Natural killer cell (primary cell): ENCODE data around the gene MIS12. TPM values are rescaled to one million over a fixed set of nuclear protein-coding genes. Genes with fewer than 3 reads are reported as not detected.

Source experiments
- ATAC-seq, 3 donors: fragments of 150-1000 bp in 2 of 3; fragments of 200-7000 bp in 1 of 3; cut with Tn5 transposase; 1 replicate in 1 of 3; 2 replicates in 2 of 3; pipeline ENCODE4 v1.10.0; 2021; ENCODE audit warnings: mild to moderate bottlenecking in 2 of 3, moderate library complexity in 2 of 3
- DNase-seq, 2 donors: peaks; one replicate each; pipeline versions ENCODE4 v3.0.0 to v3.0.0-alpha.2; 2013 to 2021; ENCODE audit warnings: mixed read lengths in 1 of 2
- H3K27ac ChIP-seq: one replicate; pipeline ENCODE4 v1.5.1; 2013; ENCODE audit warnings: mild to moderate bottlenecking, low read length
- H3K27me3 ChIP-seq: one replicate; pipeline ENCODE4 v1.6.1; 2013; ENCODE audit warnings: low read length; ENCODE audit not compliant: control insufficient read depth, insufficient read depth
- H3K36me3 ChIP-seq: one replicate; pipeline ENCODE4 v1.6.1; 2013; ENCODE audit warnings: low read length; ENCODE audit not compliant: control insufficient read depth, insufficient read depth
- H3K4me1 ChIP-seq: one replicate; pipeline ENCODE4 v1.6.1; 2013; ENCODE audit warnings: low read length; ENCODE audit not compliant: control insufficient read depth, insufficient read depth
- H3K4me3 ChIP-seq: one replicate; pipeline ENCODE4 v1.5.1; 2013; ENCODE audit warnings: low read length
- H3K9me3 ChIP-seq: one replicate; pipeline ENCODE4 v1.6.1; 2013; ENCODE audit warnings: low read length; ENCODE audit not compliant: control insufficient read depth, insufficient read depth
- H3K27ac Mint-ChIP-seq, 2 donors: one replicate each; pipeline ENCODE4 v1.8.0; 2022; ENCODE audit warnings: mild to moderate bottlenecking in 2 of 2, mixed read lengths in 2 of 2, moderate library complexity in 1 of 2
- H3K27me3 Mint-ChIP-seq, 2 donors: one replicate each; pipeline ENCODE4 v1.8.0; 2022; ENCODE audit warnings: low read depth in 2 of 2, mixed read lengths in 2 of 2
- H3K36me3 Mint-ChIP-seq: one replicate; pipeline ENCODE4 v1.8.0; 2022; ENCODE audit warnings: mixed read lengths
- H3K4me1 Mint-ChIP-seq, 2 donors: one replicate each; pipeline ENCODE4 v1.8.0; 2022; ENCODE audit warnings: mixed read lengths in 2 of 2
- H3K4me3 Mint-ChIP-seq: one replicate; pipeline ENCODE4 v1.8.0; 2022; ENCODE audit warnings: mild to moderate bottlenecking, moderate library complexity, mixed read lengths
- H3K9me3 Mint-ChIP-seq, 2 donors: one replicate each; pipeline ENCODE4 v1.8.0; 2022; ENCODE audit warnings: mixed read lengths in 2 of 2
- CTCF ChIP-seq: fragments of 200-600 bp; IDR thresholded peaks from one replicate; pipeline ENCODE4 v1.8.0; 2022; ENCODE audit warnings: antibody characterized with exemption
- WGBS: methylation state at CpG from one replicate; pipeline ENCODE4 v1.1.7; 2013; ENCODE audit warnings: missing lambda C conversion rate; ENCODE audit not compliant: insufficient coverage; 5-methylcytosine and 5-hydroxymethylcytosine counted together
- intact Hi-C: fragments of 100-400 bp; cut with micrococcal nuclease; formaldehyde crosslinking; loops from one replicate; pipeline ENCODE4 v1.14.2; 2022
- total RNA-seq, 4 donors: library from RNA; stranded (reverse); fragments of 120-200 nt in 1 of 4; gene quantifications; one replicate each; pipeline versions ENCODE4 v1.2.3 to v1.2.4, GENCODE V29; 2013 to 2022

MIS12 gene
- total RNA-seq, 3 donors from 2014 or later (not counting 1 experiment from before 2014, with no cell fraction given), result 26.8 to 35.3 (median 29.3) TPM

DNA sequence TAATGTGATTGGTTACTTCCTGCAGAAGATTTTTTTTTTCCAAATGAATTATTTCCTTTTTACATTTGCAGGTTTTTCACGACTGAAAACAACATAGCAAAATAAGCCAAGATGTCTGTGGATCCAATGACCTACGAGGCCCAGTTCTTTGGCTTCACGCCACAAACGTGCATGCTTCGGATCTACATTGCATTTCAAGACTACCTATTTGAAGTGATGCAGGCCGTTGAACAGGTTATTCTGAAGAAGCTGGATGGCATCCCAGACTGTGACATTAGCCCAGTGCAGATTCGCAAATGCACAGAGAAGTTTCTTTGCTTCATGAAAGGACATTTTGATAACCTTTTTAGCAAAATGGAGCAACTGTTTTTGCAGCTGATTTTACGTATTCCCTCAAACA lies 2.4 kb downstream of the MIS12 start:
- Histone ChIP-seq H3K27ac (no peak overlapping the region), H3K9me3 (no peaks in the 10 kb centered on the region), H3K4me3 (no peak overlapping the region), H3K4me1 (peaks cover 16% of the 10 kb centered on the region), H3K36me3 (peaks cover 30% of the 10 kb centered on the region), H3K27me3 (no peaks in the 10 kb centered on the region)
- 96% methylated on average over 8 of the region's 8 CpGs for WGBS
- no peak for TF ChIP-seq CTCF
- intact Hi-C loops, result no loop called here
- H3K4me3 Mint-ChIP-seq, result peak overlapping the region; percentile 40
- H3K36me3 Mint-ChIP-seq, result no peaks in the 10 kb centered on the region
- peak overlapping the region in 1 of 2 donors; percentile 95 for H3K27ac Mint-ChIP-seq
- ATAC-seq, result no peak
- H3K9me3 Mint-ChIP-seq, result no peaks in the 10 kb centered on the region
- H3K4me1 Mint-ChIP-seq, result peaks cover 23 to 37% of the 10 kb centered on the region in 2 donors
- no peak for DNase-seq
- no peaks in the 10 kb centered on the region for H3K27me3 Mint-ChIP-seq

DNA sequence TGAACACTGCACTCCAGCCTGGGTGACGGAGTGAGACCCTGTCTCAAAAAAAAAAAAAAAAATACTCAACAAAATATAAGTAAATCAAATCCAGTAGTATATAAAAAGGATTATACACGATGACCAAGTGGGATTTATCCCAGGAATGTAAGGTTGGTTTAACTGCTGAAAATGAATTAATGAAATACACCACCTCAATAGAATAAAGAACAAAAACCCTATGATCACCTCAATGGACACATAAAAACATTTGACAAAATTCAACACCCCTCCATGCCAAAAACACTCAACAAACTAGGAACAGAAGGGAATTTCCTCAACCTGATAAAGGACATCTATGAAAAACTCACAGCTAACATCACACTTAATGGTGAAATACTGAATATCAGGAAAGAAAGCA lies 6.6 kb downstream of the MIS12 start:
- Mint-ChIP-seq H3K4me1 (peaks cover 5% of the 10 kb centered on the region in 2 donors), H3K27me3 (no peaks in the 10 kb centered on the region), H3K36me3 (no peaks in the 10 kb centered on the region), H3K9me3 (no peaks in the 10 kb centered on the region), H3K27ac (no peak overlapping the region), H3K4me3 (no peak overlapping the region)
- Histone ChIP-seq H3K9me3 (no peaks in the 10 kb centered on the region), H3K36me3 (peaks cover 24% of the 10 kb centered on the region), H3K4me1 (no peaks in the 10 kb centered on the region), H3K4me3 (no peak overlapping the region), H3K27me3 (no peaks in the 10 kb centered on the region), H3K27ac (no peak overlapping the region)
- DNase-seq (no peak), ATAC-seq (no peak)
- WGBS, result no CpG with 5 or more reads among the region's 2 CpGs
- TF ChIP-seq CTCF, result no peak
- intact Hi-C loops, result no loop called here

DNA sequence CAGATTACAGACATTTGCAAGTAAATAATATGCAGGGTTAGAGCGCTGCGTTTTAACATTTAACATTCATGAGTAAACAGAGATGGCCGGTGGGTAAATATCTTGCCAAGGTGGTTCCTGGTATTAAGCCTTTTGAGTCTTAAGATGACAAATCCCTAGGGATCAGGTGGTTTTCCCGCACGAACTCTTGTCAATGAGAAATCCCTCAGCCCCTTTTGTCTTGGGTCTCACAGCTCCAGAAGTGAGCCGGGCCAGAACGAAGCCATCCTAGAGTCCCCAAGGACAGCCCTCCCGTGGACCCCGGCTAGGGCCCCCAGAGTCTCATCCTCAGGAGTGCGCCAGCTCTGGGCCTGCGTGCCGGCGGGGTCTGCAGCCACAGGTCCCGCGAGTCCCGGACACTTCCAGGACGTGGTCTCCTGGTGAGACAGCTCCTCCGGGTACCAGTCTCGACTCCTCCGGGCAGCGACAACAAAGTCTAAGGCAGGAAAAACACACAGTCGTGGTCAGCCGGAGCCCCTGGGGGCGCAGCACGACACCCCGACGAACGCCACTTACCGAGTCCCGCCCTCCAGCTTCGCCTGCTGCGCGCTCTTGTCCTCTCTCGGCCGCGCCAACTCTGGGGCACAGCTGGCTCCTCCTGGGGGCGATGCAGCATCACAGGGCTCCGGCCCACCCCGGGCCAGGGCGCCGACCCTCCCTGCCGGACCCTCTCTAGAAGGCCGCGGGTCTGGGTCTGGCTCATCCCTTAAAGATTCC lies 13.3 kb downstream of the MIS12 start:
- no peak for ATAC-seq
- H3K9me3 ChIP-seq, result no peaks in the 10 kb centered on the region
- intact Hi-C loops, result no loop called here
- H3K27ac ChIP-seq, result no peak overlapping the region
- DNase-seq, result peak in 1 of 2 donors; percentile 29
- TF ChIP-seq CTCF, result no peak
- Mint-ChIP-seq H3K9me3 (no peaks in the 10 kb centered on the region), H3K4me1 (peaks cover 13 to 20% of the 10 kb centered on the region in 2 donors), H3K27me3 (no peaks in the 10 kb centered on the region), H3K4me3 (peak overlapping the region; percentile 96), H3K36me3 (no peaks in the 10 kb centered on the region), H3K27ac (peak overlapping the region in 1 of 2 donors; percentile 68)
- no peaks in the 10 kb centered on the region for H3K36me3 ChIP-seq
- H3K4me1 ChIP-seq, result peaks cover 18% of the 10 kb centered on the region
- no peak overlapping the region for H3K4me3 ChIP-seq
- 78% methylated on average over 44 of the region's 44 CpGs for WGBS
- H3K27me3 ChIP-seq, result no peaks in the 10 kb centered on the region

GRCh38 chr17:5500247-5500588 lies 13.9 kb downstream of the MIS12 start:
- no peaks in the 10 kb centered on the region for H3K9me3 ChIP-seq
- H3K4me3 ChIP-seq, result peak overlapping the region; percentile 29
- TF ChIP-seq CTCF, result no peak
- Mint-ChIP-seq H3K27ac (peak overlapping the region; percentile 68 to 82), H3K27me3 (no peaks in the 10 kb centered on the region), H3K36me3 (no peaks in the 10 kb centered on the region), H3K4me3 (peak overlapping the region; percentile 96), H3K4me1 (peaks cover 13 to 20% of the 10 kb centered on the region in 2 donors), H3K9me3 (no peaks in the 10 kb centered on the region)
- no peaks in the 10 kb centered on the region for H3K27me3 ChIP-seq
- peaks cover 18% of the 10 kb centered on the region for H3K4me1 ChIP-seq
- peak in 1 of 2 donors; percentile 39 for DNase-seq
- ATAC-seq, result no peak
- intact Hi-C loops, result no loop called here
- WGBS, result 17% methylated on average over 17 of the region's 18 CpGs
- H3K36me3 ChIP-seq, result no peaks in the 10 kb centered on the region
- H3K27ac ChIP-seq, result no peak overlapping the region
